Common myeloid progenitor, CD34-positive (primary cell): ENCODE data around the gene GZMM.

Source experiments
- CTCF ChIA-PET: fragments of 350-600 bp; sonication (Branson Sonifier 250); formaldehyde crosslinking; loops from one replicate; lab custom pipeline; 2021; ENCODE audit warnings: antibody characterized with exemption; lab: Charles Lee
- POLR2A ChIA-PET: fragments of 350-600 bp; sonication (Branson Sonifier 250); formaldehyde crosslinking; loops from one replicate; lab custom pipeline; 2021; ENCODE audit warnings: antibody characterized with exemption; lab: Charles Lee
- DNase-seq, 3 donors: peaks; one replicate each; pipeline versions ENCODE4 v3.0.0 to v3.0.0-alpha.2; 2013
- H3K27ac ChIP-seq, 2 experiments: 1 replicate in 1 of 2; 2 replicates in 1 of 2; pipeline ENCODE4 v1.7.0; 2013; ENCODE audit warnings: inconsistent platforms in 2 of 2, low read length in 2 of 2, mild to moderate bottlenecking in 2 of 2, low read depth in 1 of 2, moderate library complexity in 1 of 2; ENCODE audit not compliant: severe bottlenecking in 2 of 2, insufficient read depth in 1 of 2, poor library complexity in 1 of 2
- H3K27me3 ChIP-seq, 5 experiments: replicated peaks in 2 of 5; 1 replicate in 3 of 5; 2 replicates in 2 of 5; pipeline versions ENCODE4 v1.6.1 to v1.7.0; 2013; ENCODE audit warnings: low read length in 4 of 5, mild to moderate bottlenecking in 2 of 5, moderate library complexity in 2 of 5, inconsistent platforms in 1 of 5; ENCODE audit not compliant: insufficient read depth in 5 of 5, control insufficient read depth in 4 of 5
- H3K36me3 ChIP-seq, 4 experiments: 1 replicate in 2 of 4; 2 replicates in 2 of 4; pipeline versions ENCODE4 v1.6.1 to v1.7.0; 2013; ENCODE audit warnings: low read length in 3 of 4, control low read depth in 1 of 4, mild to moderate bottlenecking in 1 of 4; ENCODE audit not compliant: control insufficient read depth in 4 of 4, insufficient read depth in 4 of 4
- H3K4me1 ChIP-seq, 4 experiments: 1 replicate in 3 of 4; 2 replicates in 1 of 4; pipeline versions ENCODE4 v1.6.1 to v1.7.1; 2013; ENCODE audit warnings: low read length in 3 of 4, mild to moderate bottlenecking in 3 of 4, control low read depth in 1 of 4, inconsistent platforms in 1 of 4, moderate library complexity in 1 of 4; ENCODE audit not compliant: control insufficient read depth in 4 of 4, insufficient read depth in 4 of 4; ENCODE audit errors: control extremely low read depth in 1 of 4
- H3K4me3 ChIP-seq, 7 experiments: 1 replicate in 4 of 7; 2 replicates in 3 of 7; pipeline versions ENCODE4 v1.5.1 to v1.7.0; 2013; ENCODE audit warnings: mild to moderate bottlenecking in 7 of 7, low read length in 6 of 7, moderate library complexity in 6 of 7, inconsistent platforms in 2 of 7, low read depth in 2 of 7, control low read depth in 1 of 7; ENCODE audit not compliant: insufficient read depth in 4 of 7, control insufficient read depth in 1 of 7; ENCODE audit errors: extremely low read depth in 1 of 7
- H3K9me3 ChIP-seq, 5 experiments: 1 replicate in 4 of 5; 2 replicates in 1 of 5; pipeline versions ENCODE4 v1.6.1 to v1.7.1; 2013; ENCODE audit warnings: low read length in 4 of 5, mild to moderate bottlenecking in 2 of 5, inconsistent platforms in 1 of 5, low read depth in 1 of 5, moderate library complexity in 1 of 5; ENCODE audit not compliant: control insufficient read depth in 4 of 5, insufficient read depth in 2 of 5; ENCODE audit errors: control extremely low read depth in 1 of 5
- WGBS: methylation state at CpG from one replicate; pipeline ENCODE4 v1.1.5; 2013; ENCODE audit not compliant: insufficient coverage; 5-methylcytosine and 5-hydroxymethylcytosine counted together

The GZMM gene

DNA sequence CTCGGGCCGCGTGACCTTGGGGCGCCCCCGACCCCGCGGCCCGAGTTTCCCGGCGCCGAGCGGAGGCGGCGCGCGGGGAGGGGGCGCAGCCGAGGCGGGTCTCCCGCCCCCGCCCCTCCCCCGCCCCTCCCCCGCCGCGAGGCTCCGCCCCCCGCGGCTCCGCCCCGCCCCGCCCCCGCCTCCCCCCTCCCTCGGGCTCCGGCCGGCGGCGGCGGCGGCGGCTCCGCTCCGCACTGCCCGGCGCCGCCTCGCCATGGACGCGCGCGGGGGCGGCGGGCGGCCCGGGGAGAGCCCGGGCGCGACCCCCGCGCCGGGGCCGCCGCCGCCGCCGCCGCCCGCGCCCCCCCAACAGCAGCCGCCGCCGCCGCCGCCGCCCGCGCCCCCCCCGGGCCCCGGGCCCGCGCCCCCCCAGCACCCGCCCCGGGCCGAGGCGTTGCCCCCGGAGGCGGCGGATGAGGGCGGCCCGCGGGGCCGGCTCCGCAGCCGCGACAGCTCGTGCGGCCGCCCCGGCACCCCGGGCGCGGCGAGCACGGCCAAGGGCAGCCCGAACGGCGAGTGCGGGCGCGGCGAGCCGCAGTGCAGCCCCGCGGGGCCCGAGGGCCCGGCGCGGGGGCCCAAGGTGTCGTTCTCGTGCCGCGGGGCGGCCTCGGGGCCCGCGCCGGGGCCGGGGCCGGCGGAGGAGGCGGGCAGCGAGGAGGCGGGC is 46.0 kb downstream of the GZMM start, which contains the start of gene HCN2:
TSS of gene HCN2 (plus strand) at position 189 of the 703 bp plus-strand sequence. CDS start at position 254, 65 bp downstream.
- ChIA-PET POLR2A (no interaction called here), CTCF (no interaction called here)
- Histone ChIP-seq H3K9me3 (no peaks in the 10 kb centered on the region), H3K27me3 (peaks cover 0 to 87% (median 17%) of the 10 kb centered on the region in 5 experiments), H3K4me1 (peaks cover 0 to 25% (median 18%) of the 10 kb centered on the region in 4 experiments), H3K27ac (no peak within 1 kb of the TSS), H3K36me3 (no peaks in the 10 kb centered on the region), H3K4me3 (peak within 1 kb of the TSS in 3 of 7 experiments; percentile 11 to 43 (median 36))
- no peak for DNase-seq
- under 1% methylated on average over 68 of the region's 132 CpGs for WGBS

DNA sequence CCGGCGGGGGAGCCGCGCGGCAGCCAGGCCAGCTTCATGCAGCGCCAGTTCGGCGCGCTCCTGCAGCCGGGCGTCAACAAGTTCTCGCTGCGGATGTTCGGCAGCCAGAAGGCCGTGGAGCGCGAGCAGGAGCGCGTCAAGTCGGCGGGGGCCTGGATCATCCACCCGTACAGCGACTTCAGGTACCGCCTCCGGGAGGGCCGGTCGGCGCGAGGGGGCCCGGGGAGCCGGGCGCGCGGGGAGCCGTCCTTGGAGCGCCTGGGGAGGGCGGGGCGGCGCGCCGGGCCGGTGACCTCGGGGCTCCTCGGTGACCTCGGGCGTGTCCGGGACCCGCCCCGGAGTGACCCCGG is 46.5 kb downstream of the GZMM start:
- Histone ChIP-seq H3K36me3 (no peaks in the 10 kb centered on the region), H3K9me3 (no peaks in the 10 kb centered on the region), H3K27ac (no peak overlapping the region), H3K4me3 (peak overlapping the region in 2 of 7 experiments; percentile 11 to 26), H3K27me3 (peaks cover 0 to 86% (median 18%) of the 10 kb centered on the region in 5 experiments), H3K4me1 (peaks cover 0 to 25% (median 18%) of the 10 kb centered on the region in 4 experiments)
- under 1% methylated on average over 50 of the region's 50 CpGs for WGBS
- ChIA-PET POLR2A (no interaction called here), CTCF (no interaction called here)
- peak in 2 of 3 donors; percentile 50 to 52 for DNase-seq

GRCh38 chr19:590750-591098 is 46.9 kb downstream of the GZMM start:
- WGBS: 12% methylated on average over 23 of the region's 41 CpGs
- POLR2A ChIA-PET: no interaction called here

GRCh38 chr19:591099-591958 is 47.5 kb downstream of the GZMM start:
- CTCF ChIA-PET: no interaction called here

More at GRCh38 chr19:590750-591098, 46.9 kb downstream of the GZMM start:
- CTCF ChIA-PET: no interaction called here
- Histone ChIP-seq H3K4me3 (peak overlapping the region in 1 of 7 experiments; percentile 11), H3K4me1 (peaks cover 0 to 25% (median 18%) of the 10 kb centered on the region in 4 experiments), H3K9me3 (no peaks in the 10 kb centered on the region), H3K27me3 (peaks cover 0 to 83% (median 17%) of the 10 kb centered on the region in 5 experiments), H3K36me3 (no peaks in the 10 kb centered on the region), H3K27ac (no peak overlapping the region)
- no peak for DNase-seq

DNA sequence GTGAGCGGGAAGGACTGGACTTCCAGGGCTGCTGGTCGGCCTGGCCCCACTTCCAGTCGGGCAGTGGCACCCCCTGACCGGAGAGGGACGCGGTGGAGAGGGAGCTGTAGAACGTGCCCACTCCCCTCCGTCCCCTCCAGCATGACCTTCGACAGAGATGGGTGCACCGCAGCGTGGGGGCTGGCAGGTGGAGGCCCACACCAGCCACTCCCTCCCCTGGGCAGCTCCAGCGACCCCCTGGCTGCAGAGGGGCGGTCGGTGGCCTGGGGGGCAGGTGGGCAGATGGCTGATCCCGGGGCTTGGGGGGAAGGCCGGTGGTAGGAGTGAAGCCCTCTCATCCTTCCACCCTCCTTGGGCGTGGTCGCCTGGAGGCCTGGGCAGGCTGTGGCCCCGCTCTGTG is 48.2 kb downstream of the GZMM start:
- ChIA-PET CTCF (interaction anchor here (1.2 kb wide), 1 partner anchor 35 kb away, joined by 6 read pairs; no protein-coding TSS in a partner anchor), POLR2A (no interaction called here)
- no peak for DNase-seq
- H3K4me3 ChIP-seq: no peak overlapping the region
- H3K9me3 ChIP-seq: no peaks in the 10 kb centered on the region
- WGBS: 90% methylated on average over 13 of the region's 19 CpGs
- no peaks in the 10 kb centered on the region for H3K36me3 ChIP-seq
- H3K4me1 ChIP-seq: peaks cover 0 to 25% (median 18%) of the 10 kb centered on the region in 4 experiments
- peaks cover 0 to 75% (median 17%) of the 10 kb centered on the region in 5 experiments for H3K27me3 ChIP-seq
- no peak overlapping the region for H3K27ac ChIP-seq

More at GRCh38 chr19:591099-591958, 47.5 kb downstream of the GZMM start:
- POLR2A ChIA-PET: no interaction called here
- DNase-seq: peak in 1 of 3 donors; percentile 33
- no peaks in the 10 kb centered on the region for H3K36me3 ChIP-seq
- H3K27ac ChIP-seq: no peak overlapping the region
- no peak overlapping the region for H3K4me3 ChIP-seq
- WGBS: 34% methylated on average over 57 of the region's 75 CpGs
- H3K27me3 ChIP-seq: peaks cover 0 to 82% (median 17%) of the 10 kb centered on the region in 5 experiments
- peaks cover 0 to 25% (median 18%) of the 10 kb centered on the region in 4 experiments for H3K4me1 ChIP-seq
- no peaks in the 10 kb centered on the region for H3K9me3 ChIP-seq

- no peak for DNase-seq
- Histone ChIP-seq H3K27ac (no peak overlapping the region), H3K4me1 (peaks cover 0 to 20% (median 14%) of the 10 kb centered on the region in 4 experiments), H3K36me3 (no peaks in the 10 kb centered on the region), H3K27me3 (peaks cover 0 to 66% (median 15%) of the 10 kb centered on the region in 5 experiments), H3K9me3 (no peaks in the 10 kb centered on the region), H3K4me3 (no peak overlapping the region)
- ChIA-PET CTCF (interaction anchor here (1.2 kb wide), 1 partner anchor 34 kb away, joined by 6 read pairs; no protein-coding TSS in a partner anchor), POLR2A (no interaction called here)
- 92% methylated on average over 18 of the region's 18 CpGs for WGBS
These were observed 49.2 kb downstream of the GZMM start for GRCh38 chr19:593055-593454.
